H1 (cell line): Measurements from ENCODE around the gene SPATA31E1.
"Not testable (repeated sequence)": the region's sequence is repeated elsewhere in the genome, so short reads cannot be mapped to it uniquely, and the experiment has no call there.

ENCODE experiments used
- CREB1 ChIP-seq: IDR thresholded peaks from 2 replicates; pipeline ENCODE4 v1.6.1; 2012; ENCODE audit warnings: inconsistent platforms
- CTCF ChIP-seq, 3 experiments: IDR thresholded peaks; 1 replicate in 2 of 3; 2 replicates in 1 of 3; pipeline versions ENCODE4 v1.5.1 to v1.6.1; 2011; ENCODE audit warnings: low read length in 3 of 3, mild to moderate bottlenecking in 3 of 3, inconsistent platforms in 2 of 3, low read depth in 1 of 3, moderate library complexity in 1 of 3; ENCODE audit not compliant: insufficient read depth in 1 of 3; ENCODE audit errors: control extremely low read depth in 1 of 3
- EP300 ChIP-seq, 2 experiments: IDR thresholded peaks; 1 replicate in 1 of 2; 2 replicates in 1 of 2; pipeline ENCODE4 v1.6.1; 2011 to 2012; ENCODE audit warnings: low read depth in 2 of 2, low read length in 2 of 2, mild to moderate bottlenecking in 2 of 2, borderline replicate concordance in 1 of 2, inconsistent platforms in 1 of 2, moderate library complexity in 1 of 2
- HDAC2 ChIP-seq, 2 experiments: fragments of 300-600 bp in 1 of 2; sonication (generic) in 1 of 2; IDR thresholded peaks; 2 replicates each; pipeline ENCODE4 v1.6.1; 2011 to 2012; ENCODE audit warnings: low read depth in 2 of 2, low read length in 2 of 2, mild to moderate bottlenecking in 2 of 2, moderate library complexity in 2 of 2, borderline replicate concordance in 1 of 2, inconsistent platforms in 1 of 2
- JUN ChIP-seq: IDR thresholded peaks from 2 replicates; pipeline ENCODE4 v1.6.1; 2011; ENCODE audit warnings: low read depth, mild to moderate bottlenecking, improper control_type of control experiment, low read length
- JUND ChIP-seq: IDR thresholded peaks from 2 replicates; pipeline ENCODE4 v1.6.1; 2011; ENCODE audit warnings: mild to moderate bottlenecking, improper control_type of control experiment, low read length
- MAX ChIP-seq: IDR thresholded peaks from 2 replicates; pipeline ENCODE4 v1.6.1; 2012; ENCODE audit warnings: inconsistent platforms
- POLR2A ChIP-seq, 2 experiments: IDR thresholded peaks; 1 replicate in 1 of 2; 2 replicates in 1 of 2; pipeline ENCODE4 v1.6.1; 2011; ENCODE audit warnings: low read depth in 2 of 2, low read length in 2 of 2, mild to moderate bottlenecking in 2 of 2; ENCODE audit errors: control extremely low read depth in 1 of 2
- POLR2AphosphoS5 ChIP-seq: IDR thresholded peaks from 2 replicates; pipeline ENCODE4 v1.6.1; 2011; ENCODE audit warnings: low read depth, low read length
- RAD21 ChIP-seq, 2 experiments: IDR thresholded peaks in 1 of 2; conservative IDR thresholded peaks in 1 of 2; 2 replicates each; pipeline ENCODE4 v1.6.1; 2011; ENCODE audit warnings: low read depth in 2 of 2, low read length in 2 of 2, improper control_type of control experiment in 1 of 2, inconsistent platforms in 1 of 2, mild to moderate bottlenecking in 1 of 2, moderate library complexity in 1 of 2
- SIN3A ChIP-seq, 2 experiments: IDR thresholded peaks in 1 of 2; conservative IDR thresholded peaks in 1 of 2; 2 replicates each; pipeline ENCODE4 v1.6.1; 2011 to 2012; ENCODE audit warnings: low read length in 2 of 2, improper control_type of control experiment in 1 of 2, low read depth in 1 of 2, mild to moderate bottlenecking in 1 of 2
- SP2 ChIP-seq: IDR thresholded peaks from 2 replicates; pipeline ENCODE4 v1.6.1; 2012; ENCODE audit warnings: mild to moderate bottlenecking, low read length, inconsistent platforms
- TAF1 ChIP-seq: IDR thresholded peaks from 2 replicates; pipeline ENCODE4 v1.6.1; 2011; ENCODE audit warnings: mild to moderate bottlenecking, low read depth, low read length
- TCF12 ChIP-seq: IDR thresholded peaks from 2 replicates; pipeline ENCODE4 v1.6.1; 2011; ENCODE audit warnings: low read depth, mild to moderate bottlenecking, low read length

- not testable (repeated sequence) for TF ChIP-seq CREB1; TCF12; SIN3A (conservative IDR thresholded peaks at IDR 0.05 in 1 of 2, IDR thresholded peaks at IDR 0.05 in 1 of 2; ENCODE audit: low read depth in 1 of 2, low read length in 2 of 2); CTCF (IDR thresholded peaks at IDR 0.05; ENCODE audit: control extremely low read depth in 1 of 3, insufficient read depth in 1 of 3, low read depth in 1 of 3, low read length in 3 of 3); SP2; POLR2AphosphoS5; POLR2A (IDR thresholded peaks at IDR 0.05; ENCODE audit: control extremely low read depth in 1 of 2, low read depth in 2 of 2, low read length in 2 of 2); RAD21 (IDR thresholded peaks at IDR 0.05 in 1 of 2, conservative IDR thresholded peaks at IDR 0.05 in 1 of 2; ENCODE audit: low read depth in 2 of 2, low read length in 2 of 2); EP300 (IDR thresholded peaks at IDR 0.05; ENCODE audit: borderline replicate concordance in 1 of 2, low read depth in 2 of 2, low read length in 2 of 2); JUN; JUND; MAX; TAF1; HDAC2 (IDR thresholded peaks at IDR 0.05; ENCODE audit: borderline replicate concordance in 1 of 2, low read depth in 2 of 2, low read length in 2 of 2)
Measured at GRCh38 chr9:87937918-87938317, 55.2 kb downstream of the SPATA31E1 start.
